Fibroblast of lung (primary cell): ENCODE measurements around the gene DEFB113. TPM values are rescaled to one million over a fixed set of nuclear protein-coding genes. Genes with fewer than 3 reads are reported as not detected.

Experiments used
- DNase-seq, 2 donors: peaks; one replicate each; pipeline versions ENCODE4 v3.0.0 to v3.0.0-alpha.2; 2010; ENCODE audit warnings: low read depth in 2 of 2
- H2AFZ ChIP-seq: 2 replicates; pipeline ENCODE4 v1.5.1; 2012; ENCODE audit warnings: low read length, control low read depth, inconsistent platforms
- H3K27ac ChIP-seq: 2 replicates; pipeline ENCODE4 v1.5.1; 2011; ENCODE audit warnings: low read length, control low read depth; ENCODE audit not compliant: insufficient read depth
- H3K27me3 ChIP-seq: 2 replicates; pipeline ENCODE4 v1.5.1; 2011; ENCODE audit warnings: mild to moderate bottlenecking, low read length; ENCODE audit not compliant: control insufficient read depth, insufficient read depth
- H3K36me3 ChIP-seq: 2 replicates; pipeline ENCODE4 v1.5.1; 2011; ENCODE audit warnings: low read length; ENCODE audit not compliant: control insufficient read depth, insufficient read depth
- H3K4me1 ChIP-seq: 2 replicates; pipeline ENCODE4 v1.5.1; 2011; ENCODE audit warnings: low read length; ENCODE audit not compliant: control insufficient read depth, insufficient read depth; ENCODE audit errors: extremely low read depth
- H3K4me2 ChIP-seq: 2 replicates; pipeline ENCODE4 v1.5.1; 2011; ENCODE audit warnings: low read length, control low read depth; ENCODE audit not compliant: insufficient read depth; ENCODE audit errors: extremely low read depth
- H3K4me3 ChIP-seq, 4 experiments: fragments of 200-600 bp in 1 of 4; sonication (generic) in 1 of 4; replicated peaks in 1 of 4; 2 replicates each; pipeline ENCODE4 v1.5.1; 2011 to 2016; ENCODE audit warnings: low read length in 4 of 4, low read depth in 3 of 4, mild to moderate bottlenecking in 3 of 4, control low read depth in 2 of 4, inconsistent platforms in 1 of 4, mixed read lengths in 1 of 4; ENCODE audit not compliant: insufficient read depth in 1 of 4; ENCODE audit errors: control extremely low read depth in 1 of 4
- H3K79me2 ChIP-seq: 2 replicates; pipeline ENCODE4 v1.5.1; 2012; ENCODE audit warnings: mild to moderate bottlenecking, low read length, inconsistent platforms; ENCODE audit not compliant: control insufficient read depth, insufficient read depth
- H3K9ac ChIP-seq: 2 replicates; pipeline ENCODE4 v1.5.1; 2011; ENCODE audit warnings: mild to moderate bottlenecking, low read length, control low read depth; ENCODE audit not compliant: insufficient read depth
- H3K9me3 ChIP-seq: 2 replicates; pipeline ENCODE4 v1.5.1; 2012; ENCODE audit warnings: low read depth, low read length; ENCODE audit not compliant: control insufficient read depth, insufficient read depth
- H4K20me1 ChIP-seq: 2 replicates; pipeline ENCODE4 v1.5.1; 2011; ENCODE audit warnings: low read length; ENCODE audit not compliant: control insufficient read depth, insufficient read depth; ENCODE audit errors: extremely low read depth
- EZH2 ChIP-seq: IDR thresholded peaks from 2 replicates; pipeline ENCODE4 v1.5.1; 2012; ENCODE audit warnings: low read length, control low read depth, mild to moderate bottlenecking; ENCODE audit errors: missing control alignments
- polyA plus RNA-seq, 2 donors: library from polyadenylated mRNA; depleted of rRNA in 1 of 2; stranded (reverse) in 1 of 2; unstranded in 1 of 2; fragments of >200 nt; gene quantifications; 2 replicates each; pipeline ENCODE4 v1.2.1, GENCODE V29; 2011 to 2012; ENCODE audit warnings: missing spikeins in 1 of 2
- total RNA-seq: library from RNA; depleted of rRNA; stranded (reverse); fragments of >200 nt; gene quantifications from 2 replicates; pipeline ENCODE4 v1.2.1, GENCODE V29; 2014
- TF ChIP-seq, protein P1 (sequence below), 2 donors: IDR thresholded peaks in 1 of 2; conservative IDR thresholded peaks in 1 of 2; 1 replicate in 1 of 2; 2 replicates in 1 of 2; pipeline ENCODE4 v1.5.1; 2011 to 2012; ENCODE audit warnings: low read length in 2 of 2, control low read depth in 1 of 2, inconsistent platforms in 1 of 2, low read depth in 1 of 2, mild to moderate bottlenecking in 1 of 2

The DEFB113 gene
- total and polyA plus RNA-seq, 2 donors (not counting 1 experiment from before 2014, with no cell fraction given) = not detected

DNA sequence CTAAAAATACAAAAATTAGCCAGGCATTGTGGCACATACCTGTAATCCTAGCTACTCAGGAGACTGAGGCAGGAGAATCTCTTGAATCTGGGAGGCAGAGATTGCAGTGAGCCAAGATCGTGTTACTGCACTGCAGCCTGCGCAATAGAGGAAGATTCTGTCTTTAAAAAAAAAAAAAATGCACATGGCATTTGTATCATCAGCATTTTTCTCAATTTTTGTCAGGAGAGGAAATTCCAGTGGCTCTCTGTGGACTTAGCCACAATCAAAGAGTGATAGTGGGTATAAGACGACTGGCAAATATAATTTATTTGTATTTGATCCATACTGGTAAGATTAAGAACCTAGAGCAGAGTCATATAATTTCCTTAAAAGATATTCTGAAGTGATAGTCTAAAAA lies 34.0 kb downstream of the DEFB113 start:
- no peak for DNase-seq
- no peaks in the 10 kb centered on the region for H3K9me3 ChIP-seq
- TF ChIP-seq, protein P1, sequence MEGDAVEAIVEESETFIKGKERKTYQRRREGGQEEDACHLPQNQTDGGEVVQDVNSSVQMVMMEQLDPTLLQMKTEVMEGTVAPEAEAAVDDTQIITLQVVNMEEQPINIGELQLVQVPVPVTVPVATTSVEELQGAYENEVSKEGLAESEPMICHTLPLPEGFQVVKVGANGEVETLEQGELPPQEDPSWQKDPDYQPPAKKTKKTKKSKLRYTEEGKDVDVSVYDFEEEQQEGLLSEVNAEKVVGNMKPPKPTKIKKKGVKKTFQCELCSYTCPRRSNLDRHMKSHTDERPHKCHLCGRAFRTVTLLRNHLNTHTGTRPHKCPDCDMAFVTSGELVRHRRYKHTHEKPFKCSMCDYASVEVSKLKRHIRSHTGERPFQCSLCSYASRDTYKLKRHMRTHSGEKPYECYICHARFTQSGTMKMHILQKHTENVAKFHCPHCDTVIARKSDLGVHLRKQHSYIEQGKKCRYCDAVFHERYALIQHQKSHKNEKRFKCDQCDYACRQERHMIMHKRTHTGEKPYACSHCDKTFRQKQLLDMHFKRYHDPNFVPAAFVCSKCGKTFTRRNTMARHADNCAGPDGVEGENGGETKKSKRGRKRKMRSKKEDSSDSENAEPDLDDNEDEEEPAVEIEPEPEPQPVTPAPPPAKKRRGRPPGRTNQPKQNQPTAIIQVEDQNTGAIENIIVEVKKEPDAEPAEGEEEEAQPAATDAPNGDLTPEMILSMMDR (conservative IDR thresholded peaks at IDR 0.05 in 1 of 2, IDR thresholded peaks at IDR 0.05 in 1 of 2; ENCODE audit: low read depth in 1 of 2, low read length in 2 of 2) = no peak
- no peak for TF ChIP-seq EZH2
- H4K20me1 ChIP-seq = no peaks in the 10 kb centered on the region
- no peak overlapping the region for H3K4me2 ChIP-seq
- no peak overlapping the region for H3K4me3 ChIP-seq
- no peaks in the 10 kb centered on the region for H3K36me3 ChIP-seq
- no peak overlapping the region for H3K9ac ChIP-seq
- no peaks in the 10 kb centered on the region for H3K27me3 ChIP-seq
- no peaks in the 10 kb centered on the region for H3K79me2 ChIP-seq
- no peak overlapping the region for H3K27ac ChIP-seq
- H2AFZ ChIP-seq = no peak overlapping the region
- H3K4me1 ChIP-seq = no peaks in the 10 kb centered on the region

- no peaks in the 10 kb centered on the region for H3K27me3 ChIP-seq
- no peak overlapping the region for H3K27ac ChIP-seq
- no peak overlapping the region for H3K4me3 ChIP-seq
- no peaks in the 10 kb centered on the region for H3K4me1 ChIP-seq
- TF ChIP-seq EZH2 = no peak
- no peak for DNase-seq
- H3K4me2 ChIP-seq = no peak overlapping the region
- no peaks in the 10 kb centered on the region for H3K79me2 ChIP-seq
- H2AFZ ChIP-seq = no peak overlapping the region
- no peaks in the 10 kb centered on the region for H4K20me1 ChIP-seq
- no peaks in the 10 kb centered on the region for H3K36me3 ChIP-seq
- no peak overlapping the region for H3K9ac ChIP-seq
- H3K9me3 ChIP-seq = no peaks in the 10 kb centered on the region
Measured at GRCh38 chr6:49934770-49935169, 34.7 kb downstream of the DEFB113 start.

DNA sequence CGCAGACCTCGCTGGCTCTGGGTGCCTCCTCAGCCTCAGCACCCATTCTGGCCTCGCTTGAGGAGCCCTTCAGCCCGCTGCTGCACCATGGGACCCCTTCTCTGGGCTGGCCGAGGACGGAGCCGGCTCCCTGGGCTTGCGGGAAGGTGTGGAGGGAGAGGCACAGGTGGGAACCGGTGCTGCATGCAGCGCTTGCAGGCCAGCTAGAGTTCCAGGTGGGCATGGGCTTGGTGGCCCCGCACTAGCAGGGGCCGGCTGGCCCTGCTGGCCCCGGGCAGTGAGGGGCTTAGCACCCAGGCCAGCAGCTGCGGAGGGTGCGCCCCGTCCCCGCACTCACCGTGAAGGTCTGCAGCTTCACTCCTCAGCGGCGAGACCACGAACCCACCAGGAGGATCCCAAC lies 35.9 kb downstream of the DEFB113 start:
- Histone ChIP-seq H3K9me3 (no peaks in the 10 kb centered on the region), H3K36me3 (no peaks in the 10 kb centered on the region), H3K79me2 (no peaks in the 10 kb centered on the region), H3K27ac (no peak overlapping the region), H2AFZ (no peak overlapping the region), H3K9ac (no peak overlapping the region), H4K20me1 (no peaks in the 10 kb centered on the region), H3K27me3 (no peaks in the 10 kb centered on the region), H3K4me2 (no peak overlapping the region), H3K4me3 (no peak overlapping the region), H3K4me1 (no peaks in the 10 kb centered on the region)
- no peak for DNase-seq
- TF ChIP-seq EZH2 = no peak
- TF ChIP-seq, protein P1 (conservative IDR thresholded peaks at IDR 0.05 in 1 of 2, IDR thresholded peaks at IDR 0.05 in 1 of 2; ENCODE audit: low read depth in 1 of 2, low read length in 2 of 2) = no peak
